Measurements from ENCODE around the gene EEF2.
"Not testable (repeated sequence)": the region's sequence is repeated elsewhere in the genome, so short reads cannot be mapped to it uniquely, and the experiment has no call there.

Gene EEF2

DNA sequence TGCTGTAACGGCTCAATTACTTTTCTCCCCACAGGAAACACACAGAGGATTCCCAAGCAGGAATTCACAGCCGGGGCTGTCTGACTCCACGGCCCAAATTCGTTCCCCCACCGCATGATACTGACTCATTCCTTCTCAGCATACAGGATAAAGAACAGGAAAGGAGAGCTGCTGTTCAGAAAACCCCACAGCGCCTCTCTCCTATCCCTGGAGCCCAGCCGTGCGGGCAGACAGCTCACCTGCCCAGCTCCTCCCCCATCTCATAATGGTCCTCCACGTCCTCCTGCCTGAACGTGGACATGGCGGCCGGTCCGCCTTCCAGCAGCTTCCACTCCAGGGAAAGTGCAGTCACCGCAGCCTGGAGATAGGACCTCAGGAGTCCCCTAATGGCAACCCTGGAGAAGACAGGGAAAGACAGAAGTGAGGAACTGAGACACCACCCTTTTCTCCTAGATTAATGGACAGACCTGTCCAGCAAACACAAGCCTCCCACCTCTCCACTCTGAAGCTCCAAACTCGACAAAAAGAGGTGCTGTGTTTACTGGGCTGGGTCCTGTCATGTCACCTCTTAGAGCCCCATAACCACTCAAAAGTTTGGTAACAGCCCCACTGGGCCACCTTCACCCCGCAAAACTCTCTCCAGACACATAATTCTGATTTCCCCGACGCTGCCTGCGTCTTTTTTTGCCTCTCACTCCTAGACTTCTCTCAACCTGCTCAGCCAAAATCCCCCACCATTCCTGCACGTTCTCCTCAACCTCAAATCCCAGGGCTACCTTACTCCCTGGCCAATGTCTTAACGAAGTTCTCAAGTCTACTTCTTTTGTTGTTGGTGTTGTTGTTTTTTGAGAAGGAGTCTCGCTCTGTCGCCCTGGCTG lies 15.6 kb downstream of the EEF2 start:
- Histone ChIP-seq H3F3A (ENCODE audit: insufficient read depth, low read length) (no peaks in the 10 kb centered on the region; the same call in 1 of the 2 replicates), H3K79me2 (ENCODE audit: insufficient read depth, low read length) (peaks cover 6% of the 10 kb centered on the region), H4K20me1 (ENCODE audit: insufficient read depth, low read length) (no peaks in the 10 kb centered on the region), H3K36me3 (ENCODE audit: insufficient read depth, low read length) (peaks cover 36% of the 10 kb centered on the region), H3K27ac (ENCODE audit: low read depth, low read length, poor library complexity, severe bottlenecking) (no peak overlapping the region), H3K4me3 (ENCODE audit: low read depth, low read length, poor library complexity, severe bottlenecking) (peak overlapping the region; percentile 91), H3K4me2 (ENCODE audit: low read length) (peak overlapping the region; percentile 91), H3K27me3 (ENCODE audit: insufficient read depth, low read length) (no peaks in the 10 kb centered on the region), H3K9me2 (ENCODE audit: low read depth, low read length) (no peaks in the 10 kb centered on the region), H3K4me1 (ENCODE audit: insufficient read depth, low read length, severe bottlenecking) (peaks cover 16% of the 10 kb centered on the region), H3K9me3 (ENCODE audit: low read length) (no peaks in the 10 kb centered on the region), H3K9ac (ENCODE audit: low read length) (peak overlapping the region; percentile 93), H2AFZ (ENCODE audit: low read length) (no peak overlapping the region)
- TF ChIP-seq, protein P1, sequence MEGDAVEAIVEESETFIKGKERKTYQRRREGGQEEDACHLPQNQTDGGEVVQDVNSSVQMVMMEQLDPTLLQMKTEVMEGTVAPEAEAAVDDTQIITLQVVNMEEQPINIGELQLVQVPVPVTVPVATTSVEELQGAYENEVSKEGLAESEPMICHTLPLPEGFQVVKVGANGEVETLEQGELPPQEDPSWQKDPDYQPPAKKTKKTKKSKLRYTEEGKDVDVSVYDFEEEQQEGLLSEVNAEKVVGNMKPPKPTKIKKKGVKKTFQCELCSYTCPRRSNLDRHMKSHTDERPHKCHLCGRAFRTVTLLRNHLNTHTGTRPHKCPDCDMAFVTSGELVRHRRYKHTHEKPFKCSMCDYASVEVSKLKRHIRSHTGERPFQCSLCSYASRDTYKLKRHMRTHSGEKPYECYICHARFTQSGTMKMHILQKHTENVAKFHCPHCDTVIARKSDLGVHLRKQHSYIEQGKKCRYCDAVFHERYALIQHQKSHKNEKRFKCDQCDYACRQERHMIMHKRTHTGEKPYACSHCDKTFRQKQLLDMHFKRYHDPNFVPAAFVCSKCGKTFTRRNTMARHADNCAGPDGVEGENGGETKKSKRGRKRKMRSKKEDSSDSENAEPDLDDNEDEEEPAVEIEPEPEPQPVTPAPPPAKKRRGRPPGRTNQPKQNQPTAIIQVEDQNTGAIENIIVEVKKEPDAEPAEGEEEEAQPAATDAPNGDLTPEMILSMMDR (IDR thresholded peaks at IDR 0.05; ENCODE audit: low read length): no peak
- no peak for TF ChIP-seq EZH2 (IDR thresholded peaks at IDR 0.05; ENCODE audit: borderline replicate concordance, low read length)

DNA sequence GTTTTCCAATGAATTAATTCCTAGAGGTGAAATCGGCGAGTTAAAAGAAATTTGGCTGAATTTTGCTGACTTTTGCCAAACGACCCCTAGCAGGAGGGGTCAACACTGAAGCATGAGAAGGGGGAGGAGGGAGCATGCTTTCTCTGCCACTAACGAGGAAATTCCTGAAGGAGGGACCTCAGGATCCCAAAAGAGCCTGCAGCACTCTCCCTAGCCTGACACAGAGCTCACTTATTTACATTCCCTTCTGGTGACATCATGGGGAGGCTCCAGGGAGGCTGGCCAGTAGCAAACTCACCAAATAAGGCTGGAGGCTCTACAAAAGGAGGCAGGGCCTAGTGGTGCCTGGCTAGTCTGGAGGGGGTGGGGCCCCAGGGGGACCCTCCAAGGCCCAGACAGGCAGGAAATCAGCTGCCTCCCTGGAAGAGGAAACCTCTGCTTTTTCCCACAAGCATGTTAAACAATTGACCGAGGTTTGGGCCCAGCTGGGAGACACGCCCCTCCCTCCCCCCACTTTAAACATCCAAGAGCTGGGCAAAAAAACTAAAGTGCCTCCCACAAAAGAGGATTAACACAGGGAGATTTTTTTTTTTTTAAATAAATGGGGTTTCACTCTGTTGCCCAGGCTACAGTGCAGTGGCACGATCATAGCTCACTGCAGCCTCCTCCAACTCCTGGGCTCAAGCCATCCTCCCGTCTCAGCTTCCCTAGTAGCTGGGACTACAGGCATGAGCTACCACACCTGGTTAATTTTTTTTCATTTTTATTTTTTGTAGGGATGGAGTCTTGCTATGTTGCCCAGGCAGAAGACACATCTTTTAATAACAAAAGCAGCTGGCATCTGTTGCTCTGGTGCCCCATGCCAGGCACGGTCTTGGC lies 16.5 kb downstream of the EEF2 start:
- peaks cover 6% of the 10 kb centered on the region for H3K79me2 ChIP-seq (ENCODE audit: insufficient read depth, low read length)
- no peak overlapping the region for H3K27ac ChIP-seq (ENCODE audit: low read depth, low read length, poor library complexity, severe bottlenecking)

DNA sequence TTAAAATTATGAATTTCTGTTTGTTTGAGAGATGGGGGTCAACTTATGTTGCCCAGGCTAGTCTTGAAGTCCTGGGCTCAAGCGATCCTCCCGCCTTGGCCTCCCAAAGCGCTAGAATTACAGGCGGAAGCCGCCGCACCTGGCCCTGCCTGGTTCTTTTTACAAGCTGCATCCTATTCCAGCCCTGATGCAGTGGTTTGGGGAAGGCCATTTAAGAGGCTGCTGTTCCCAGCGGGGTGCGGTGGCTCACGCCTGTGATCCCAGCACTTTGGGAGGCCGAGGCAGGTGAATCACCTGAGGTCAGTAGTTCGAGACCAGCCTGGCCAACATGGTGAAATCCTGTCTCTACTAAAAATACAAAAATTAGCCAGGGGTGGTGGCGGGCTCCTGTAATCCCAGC lies 17.3 kb downstream of the EEF2 start:
- not testable (repeated sequence) for H3K27ac ChIP-seq (ENCODE audit: low read depth, low read length, poor library complexity, severe bottlenecking); H3K4me3 ChIP-seq (ENCODE audit: low read depth, low read length, poor library complexity, severe bottlenecking); H3F3A ChIP-seq (ENCODE audit: insufficient read depth, low read length); H3K9me3 ChIP-seq (ENCODE audit: low read length); H2AFZ ChIP-seq (ENCODE audit: low read length); H4K20me1 ChIP-seq (ENCODE audit: insufficient read depth, low read length); H3K4me2 ChIP-seq (ENCODE audit: low read length); H3K27me3 ChIP-seq (ENCODE audit: insufficient read depth, low read length); H3K9me2 ChIP-seq (ENCODE audit: low read depth, low read length); H3K9ac ChIP-seq (ENCODE audit: low read length); H3K79me2 ChIP-seq (ENCODE audit: insufficient read depth, low read length)
- peaks cover 16% of the 10 kb centered on the region for H3K4me1 ChIP-seq (ENCODE audit: insufficient read depth, low read length, severe bottlenecking)
- H3K36me3 ChIP-seq (ENCODE audit: insufficient read depth, low read length): peaks cover 50% of the 10 kb centered on the region

More for the DNA sequence above, 16.5 kb downstream of the EEF2 start:
- TF ChIP-seq, protein P1 (IDR thresholded peaks at IDR 0.05; ENCODE audit: low read length): no peak
- no peak for TF ChIP-seq EZH2 (IDR thresholded peaks at IDR 0.05; ENCODE audit: borderline replicate concordance, low read length)
- Histone ChIP-seq H3K27me3 (ENCODE audit: insufficient read depth, low read length) (no peaks in the 10 kb centered on the region), H2AFZ (ENCODE audit: low read length) (no peak overlapping the region), H3K4me2 (ENCODE audit: low read length) (no peak overlapping the region), H3K9ac (ENCODE audit: low read length) (no peak overlapping the region), H3K4me1 (ENCODE audit: insufficient read depth, low read length, severe bottlenecking) (peaks cover 16% of the 10 kb centered on the region), H4K20me1 (ENCODE audit: insufficient read depth, low read length) (no peaks in the 10 kb centered on the region), H3K36me3 (ENCODE audit: insufficient read depth, low read length) (peaks cover 42% of the 10 kb centered on the region), H3K9me3 (ENCODE audit: low read length) (no peaks in the 10 kb centered on the region), H3F3A (ENCODE audit: insufficient read depth, low read length) (no peaks in the 10 kb centered on the region; the same call in 1 of the 2 replicates), H3K9me2 (ENCODE audit: low read depth, low read length) (no peaks in the 10 kb centered on the region), H3K4me3 (ENCODE audit: low read depth, low read length, poor library complexity, severe bottlenecking) (peak overlapping the region; percentile 91)
